NCI-H1048 (cell line): Measurements from ENCODE around the gene NPTX1.
A peak's percentile ranks its signal among the peaks of the same experiment; 100 is the strongest.

Experiments used
- DNase-seq: peaks from one replicate; lab custom pipeline; 2025; lab: John Stamatoyannopoulos, UW

NPTX1 gene

DNA sequence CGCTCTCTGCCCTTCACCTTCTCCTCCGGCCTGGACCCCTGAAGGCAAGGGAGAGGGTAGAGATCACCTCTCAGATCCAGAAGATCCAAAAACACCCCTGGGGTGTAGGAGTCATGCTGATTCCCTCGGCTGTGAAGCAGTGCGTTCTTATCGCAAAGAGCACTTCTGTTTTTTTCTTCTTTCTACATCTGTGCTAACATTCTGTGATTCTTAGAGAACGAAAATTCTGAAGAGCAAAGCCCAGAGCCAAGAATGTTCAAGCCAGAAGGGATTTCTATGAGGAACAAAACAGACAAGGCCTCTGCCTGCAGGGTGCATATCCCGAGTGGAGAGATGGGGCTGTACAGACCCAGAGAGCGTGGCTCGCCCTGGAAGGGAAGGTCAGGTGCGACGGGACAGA, 17.2 kb downstream of the NPTX1 start:
- no peak for DNase-seq

DNA sequence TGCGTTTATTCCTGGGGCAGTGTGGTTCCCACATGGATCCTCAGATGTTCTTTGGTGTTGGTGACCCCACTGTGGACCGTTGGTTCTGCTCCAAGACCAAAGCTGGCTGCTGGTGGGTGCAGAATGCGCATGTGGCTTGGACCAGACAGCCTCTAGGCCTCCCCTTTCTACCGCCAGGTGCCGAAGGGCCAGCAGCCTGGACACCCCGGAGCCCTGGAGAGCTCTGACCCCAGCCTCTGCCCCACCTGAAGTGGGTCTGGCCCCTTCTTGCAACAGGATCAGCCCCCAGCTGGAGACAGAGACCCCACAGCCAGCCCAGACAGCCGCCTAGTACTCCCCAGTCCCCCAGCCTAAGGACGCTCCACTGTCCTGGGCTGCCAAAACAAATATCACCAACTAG, 18.4 kb downstream of the NPTX1 start:
- no peak for DNase-seq

DNA sequence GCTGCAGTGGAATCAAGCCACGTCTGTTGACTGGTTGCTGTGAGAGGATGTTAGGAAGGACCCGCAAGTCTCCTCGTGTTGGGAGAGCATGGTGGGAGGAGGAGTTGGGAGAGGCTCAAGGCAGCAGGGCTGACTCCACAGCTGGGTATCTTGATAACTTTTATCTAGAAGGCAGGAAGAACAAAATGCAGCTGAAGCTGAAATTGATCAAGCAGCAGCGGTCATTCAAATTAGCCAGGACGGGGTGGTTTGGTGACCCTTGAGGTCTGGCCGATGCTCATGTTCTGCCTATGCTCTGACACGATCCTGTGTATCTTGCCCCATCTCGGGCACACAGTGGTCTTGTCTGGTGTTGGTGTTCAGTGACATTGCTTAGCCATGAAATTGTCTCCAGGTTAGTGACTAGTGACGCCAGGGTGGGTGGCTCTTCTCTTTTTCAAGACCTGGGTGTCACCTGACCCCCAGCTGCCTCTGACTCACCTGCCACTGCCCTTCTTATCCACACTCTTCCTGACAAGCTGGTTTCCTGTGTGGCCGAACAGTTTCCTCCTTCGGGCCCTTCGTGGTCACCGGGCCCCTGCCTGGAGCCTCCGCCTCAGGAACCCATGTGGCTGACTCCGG, 19.1 kb downstream of the NPTX1 start:
- no peak for DNase-seq

DNA sequence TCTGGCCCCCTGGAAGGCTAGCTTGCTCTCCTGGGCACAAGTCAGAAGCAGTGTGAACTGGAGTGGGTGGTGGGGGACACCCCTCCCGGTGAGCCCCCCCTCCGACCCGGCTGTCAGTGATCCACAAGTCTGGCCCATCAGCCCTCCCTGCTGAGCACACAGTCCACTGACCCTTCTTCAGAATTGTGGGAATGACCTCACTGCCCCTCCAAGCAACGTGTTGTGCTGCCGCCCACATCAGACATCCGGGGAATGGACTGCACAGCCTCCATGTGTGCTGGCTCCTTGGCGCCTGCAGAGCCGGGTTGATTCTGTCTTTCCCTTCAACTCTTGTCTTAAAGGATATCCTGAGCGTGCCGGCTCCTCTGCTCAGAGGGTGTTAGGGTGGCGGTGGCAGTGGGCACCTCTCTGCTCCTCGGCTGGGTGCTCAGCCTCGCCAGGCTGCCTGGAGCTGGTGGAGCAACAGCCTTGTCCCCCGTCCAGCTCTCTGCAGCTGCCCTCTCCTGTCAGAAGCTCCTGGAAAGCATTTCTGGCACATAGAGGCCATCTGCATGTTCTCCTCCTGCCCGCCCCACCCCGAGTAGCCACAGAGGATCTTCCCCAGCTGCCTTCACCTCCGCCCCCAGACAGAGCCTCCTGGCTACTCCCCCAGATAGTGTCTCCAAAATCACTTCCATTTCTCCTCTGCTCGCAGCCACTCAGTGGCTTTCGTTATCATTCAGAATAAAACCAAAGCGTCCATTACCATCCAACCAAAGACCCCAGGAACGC, 19.8 kb downstream of the NPTX1 start:
- DNase-seq: no peak

DNA sequence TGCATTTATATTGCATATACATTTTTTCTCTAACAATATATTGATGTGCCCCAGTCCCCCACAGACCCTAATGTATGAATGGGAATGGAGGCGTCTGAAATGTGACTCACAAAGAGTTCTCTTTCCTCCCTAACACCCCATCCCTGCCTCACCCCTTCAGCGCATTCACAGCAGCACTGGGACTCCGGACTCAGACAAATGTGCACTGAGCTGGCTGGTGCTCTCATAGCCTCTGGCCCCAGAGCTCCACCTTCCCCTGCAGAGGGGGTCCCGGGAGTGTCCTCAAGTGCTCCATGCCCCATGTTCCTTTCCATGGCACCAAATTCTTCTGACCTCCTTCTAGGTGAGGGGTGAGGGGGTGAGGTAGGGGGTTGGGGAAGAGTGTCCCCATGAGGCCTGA, 20.6 kb downstream of the NPTX1 start:
- no peak for DNase-seq

DNA sequence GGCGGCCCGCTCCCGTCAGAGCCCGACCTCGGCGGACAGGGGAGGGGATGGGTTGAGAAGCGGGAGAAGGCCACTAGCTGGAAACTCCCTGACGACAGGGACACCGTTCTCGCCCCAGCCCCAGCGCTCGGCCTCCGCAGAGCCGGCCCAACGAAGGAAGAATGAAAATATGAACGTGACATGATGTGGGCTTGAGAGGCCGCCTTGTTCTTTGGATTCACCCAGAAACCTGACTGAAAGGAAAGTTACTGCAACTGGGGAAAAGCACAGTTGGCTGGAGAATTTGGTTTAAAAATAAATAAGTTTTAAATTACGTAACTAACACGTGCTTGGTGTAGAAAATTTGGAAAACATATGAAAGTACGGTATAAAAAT, 21.1 kb downstream of the NPTX1 start:
- DNase-seq: no peak

DNA sequence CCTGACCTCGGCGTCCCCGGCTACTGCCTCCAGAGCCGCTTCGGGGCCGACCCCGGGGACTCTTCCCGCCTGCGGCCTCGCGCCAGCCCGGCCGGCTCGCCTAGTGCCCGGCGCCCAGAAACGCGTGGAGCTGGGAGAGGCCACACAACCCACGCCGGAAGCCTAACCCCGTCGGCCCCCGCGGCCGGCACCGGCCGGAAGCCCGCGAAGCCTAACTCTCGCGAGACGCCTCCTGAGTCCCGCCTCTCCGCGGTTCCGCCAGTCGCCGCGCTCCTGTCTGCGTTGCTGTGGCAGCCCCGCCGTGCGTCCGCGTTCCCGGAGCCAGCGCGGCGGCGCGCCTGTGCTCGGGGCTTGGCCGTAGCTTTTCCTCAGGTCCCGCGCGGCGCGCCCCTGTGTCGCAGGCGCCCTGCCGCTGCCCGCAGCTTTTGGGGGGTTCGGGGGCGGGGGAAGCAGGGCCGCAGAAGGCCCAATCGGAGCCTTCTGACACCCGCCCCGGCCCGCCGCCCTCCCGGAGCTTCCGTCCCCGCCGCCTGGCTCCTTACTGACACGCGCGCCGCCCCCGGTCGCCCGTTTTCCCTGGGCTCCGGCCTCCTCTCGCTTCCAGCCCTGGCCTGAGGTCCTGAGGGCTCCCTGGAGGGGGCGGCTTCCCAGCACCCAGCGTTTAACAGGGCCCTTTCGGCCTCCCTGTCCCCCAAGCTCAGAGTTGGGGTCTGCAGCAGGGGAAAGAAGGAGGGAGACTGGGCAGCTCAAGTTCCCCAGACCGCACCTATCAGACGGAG, 21.7 kb downstream of the NPTX1 start:
- DNase-seq: peak; percentile 89

DNA sequence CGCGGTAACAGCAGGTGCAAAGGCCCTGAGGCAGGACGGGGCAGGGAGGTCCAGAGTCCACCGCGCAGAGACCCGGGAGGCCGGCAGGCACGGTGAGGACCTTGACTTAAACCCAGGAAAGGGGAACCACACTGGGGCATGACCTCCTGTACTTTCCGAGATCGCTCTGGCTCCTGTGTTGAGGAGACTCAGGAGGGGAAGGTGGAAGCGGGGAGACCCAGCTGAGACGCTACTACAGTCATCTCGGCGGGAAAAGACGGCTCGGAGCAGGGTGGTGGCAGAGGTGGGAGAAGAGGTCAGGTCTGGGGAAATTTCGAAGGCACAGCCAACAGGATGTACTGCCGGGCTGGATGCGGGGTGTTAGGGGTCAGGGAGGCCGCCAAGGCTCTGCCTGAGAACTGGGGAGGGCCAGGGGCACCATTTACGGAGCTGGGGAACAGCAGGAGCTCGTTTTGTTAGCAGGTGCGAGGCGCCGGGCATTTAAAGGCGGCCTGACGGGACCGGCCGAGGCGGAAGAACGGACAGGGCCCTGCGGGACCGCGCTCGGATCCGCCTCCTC, 22.3 kb downstream of the NPTX1 start:
- no peak for DNase-seq

DNA sequence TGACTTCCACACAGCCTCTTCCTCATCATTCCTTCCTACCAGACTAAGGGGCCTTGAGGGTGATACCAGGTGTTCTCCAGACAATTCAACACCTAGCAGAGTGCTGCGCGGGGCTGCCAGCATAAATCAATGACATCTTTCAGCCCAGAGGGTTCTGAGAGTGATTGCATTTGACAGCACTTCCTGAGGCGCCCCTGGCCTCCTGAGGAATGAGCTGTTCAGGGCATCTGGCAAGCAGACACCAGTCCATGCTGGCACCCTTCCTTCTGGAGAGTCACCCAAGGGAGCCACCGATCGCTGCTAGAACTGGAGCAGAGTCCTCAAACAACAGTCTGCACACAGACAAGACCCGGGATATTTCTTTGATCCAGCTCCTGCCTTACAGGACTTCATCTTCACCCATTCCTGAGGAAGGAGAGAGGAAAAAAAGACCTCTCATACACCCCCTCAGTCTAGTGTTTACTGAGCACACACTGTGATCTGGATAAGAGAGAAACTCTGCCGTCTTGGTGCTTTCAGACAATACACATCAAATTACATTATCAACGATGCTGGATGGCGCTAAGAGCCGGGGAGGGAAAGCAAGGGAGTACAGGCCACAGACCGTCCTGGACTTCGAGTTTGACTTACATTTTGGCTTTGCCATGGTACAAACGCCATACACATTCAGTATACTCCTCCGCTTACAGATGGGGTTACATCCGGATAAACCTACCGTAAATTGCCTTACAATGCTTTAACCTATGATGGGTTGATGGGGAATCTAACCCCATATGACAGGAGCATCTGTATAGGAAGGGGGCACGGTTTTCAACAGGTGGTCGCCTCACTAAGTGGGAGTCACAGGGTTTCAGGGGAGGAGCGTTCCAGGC, 23.0 kb downstream of the NPTX1 start:
- DNase-seq: no peak

DNA sequence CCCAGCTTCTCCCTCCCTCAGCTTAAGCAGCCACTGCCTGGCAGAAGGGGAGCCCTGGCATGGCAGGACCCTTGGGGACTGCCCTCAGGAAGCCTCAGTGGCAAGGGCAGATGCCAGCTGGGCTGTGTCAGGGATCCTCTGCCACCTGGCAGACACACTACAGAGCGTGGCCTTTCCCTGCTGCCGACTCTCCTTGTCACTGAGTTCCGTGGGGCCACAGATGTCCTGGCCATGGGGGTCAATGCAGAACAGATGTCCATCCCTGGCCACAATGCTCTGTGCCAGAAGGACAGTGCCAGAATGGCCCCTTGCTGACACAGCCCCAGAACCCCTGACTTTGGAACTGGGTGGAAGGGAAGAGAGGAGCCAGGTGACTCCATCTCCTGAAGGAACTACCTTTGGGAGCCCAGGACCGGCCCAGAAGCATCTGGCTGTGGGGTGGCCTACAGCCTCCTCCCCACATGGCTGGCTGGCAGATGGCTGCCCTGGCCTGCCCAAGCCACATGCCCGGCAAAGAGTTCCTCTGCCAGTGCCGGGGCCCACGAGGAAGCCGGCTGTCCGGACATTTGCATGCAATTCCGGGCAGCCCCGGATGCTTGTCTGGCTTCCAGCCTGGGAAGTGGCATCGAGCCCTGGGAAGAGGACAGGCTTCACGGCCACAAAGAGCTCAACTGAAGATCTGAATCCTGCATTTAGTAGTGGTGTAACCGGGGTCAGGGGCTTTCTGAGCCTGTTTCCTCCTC, 24.1 kb downstream of the NPTX1 start:
- no peak for DNase-seq

DNA sequence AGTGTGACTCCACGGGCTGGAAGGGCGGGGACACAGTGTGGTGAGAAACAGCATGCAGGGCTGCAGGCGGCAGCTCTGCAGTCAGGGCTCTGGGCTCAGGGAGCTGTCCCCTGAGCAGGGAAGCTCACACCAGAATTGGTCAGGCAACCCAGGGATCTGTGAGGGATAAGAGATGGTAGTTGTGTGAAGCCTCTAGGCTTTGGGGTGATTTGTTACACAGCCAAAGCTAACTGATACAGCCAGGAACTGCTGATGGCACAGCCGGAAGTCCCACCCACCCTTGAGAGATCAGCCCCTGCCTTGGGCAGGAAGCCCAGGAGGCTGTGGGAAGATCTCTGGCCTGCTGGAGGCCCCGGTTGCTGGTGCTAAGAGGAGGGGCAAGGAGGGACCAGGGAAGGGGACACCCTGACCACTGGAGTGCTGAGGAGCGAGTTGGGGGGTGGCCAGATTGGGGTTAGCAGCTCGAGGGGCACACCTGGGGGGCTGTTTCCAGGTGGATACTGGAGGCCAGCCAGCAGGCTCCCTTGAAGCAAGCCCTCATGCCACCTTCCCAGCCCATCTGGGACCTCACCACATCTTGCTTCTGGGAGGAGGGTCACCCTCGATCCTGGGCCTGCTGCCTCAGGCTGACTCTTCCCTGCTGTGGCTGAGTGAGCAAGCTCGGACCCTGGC, 25.2 kb downstream of the NPTX1 start:
- DNase-seq: no peak

DNA sequence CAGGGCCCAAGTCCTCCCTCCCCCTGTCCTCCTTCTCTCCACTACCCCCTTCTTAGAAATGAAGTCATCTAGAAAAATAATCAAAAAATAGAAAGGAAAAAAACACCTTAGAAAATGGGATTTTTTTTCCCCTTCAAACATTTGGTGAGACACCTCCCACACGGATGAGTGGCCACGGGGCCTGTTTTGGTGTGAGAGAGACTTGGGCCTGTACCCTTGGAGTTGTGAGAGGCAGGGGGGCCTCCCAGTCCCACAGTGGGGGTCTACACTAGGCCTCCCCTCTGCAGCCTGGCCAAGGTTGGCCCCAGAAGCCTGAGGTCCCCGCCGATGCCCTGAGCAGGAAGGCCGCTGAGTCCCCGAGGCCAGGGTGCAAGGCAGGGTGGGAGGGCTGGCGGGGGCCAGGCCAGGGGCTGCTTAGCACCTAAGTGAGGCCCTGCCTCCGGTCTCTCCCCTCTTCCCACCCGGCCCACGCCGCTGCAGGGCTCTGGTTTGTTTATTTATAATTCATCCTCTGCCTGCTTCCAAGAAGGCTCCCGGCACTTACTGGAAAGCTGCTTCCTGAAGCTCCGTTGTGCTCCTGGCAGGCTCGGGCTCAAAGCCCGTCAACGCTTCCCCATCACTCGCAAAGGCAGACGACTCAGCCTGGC, 26.4 kb downstream of the NPTX1 start:
- DNase-seq: no peak

DNA sequence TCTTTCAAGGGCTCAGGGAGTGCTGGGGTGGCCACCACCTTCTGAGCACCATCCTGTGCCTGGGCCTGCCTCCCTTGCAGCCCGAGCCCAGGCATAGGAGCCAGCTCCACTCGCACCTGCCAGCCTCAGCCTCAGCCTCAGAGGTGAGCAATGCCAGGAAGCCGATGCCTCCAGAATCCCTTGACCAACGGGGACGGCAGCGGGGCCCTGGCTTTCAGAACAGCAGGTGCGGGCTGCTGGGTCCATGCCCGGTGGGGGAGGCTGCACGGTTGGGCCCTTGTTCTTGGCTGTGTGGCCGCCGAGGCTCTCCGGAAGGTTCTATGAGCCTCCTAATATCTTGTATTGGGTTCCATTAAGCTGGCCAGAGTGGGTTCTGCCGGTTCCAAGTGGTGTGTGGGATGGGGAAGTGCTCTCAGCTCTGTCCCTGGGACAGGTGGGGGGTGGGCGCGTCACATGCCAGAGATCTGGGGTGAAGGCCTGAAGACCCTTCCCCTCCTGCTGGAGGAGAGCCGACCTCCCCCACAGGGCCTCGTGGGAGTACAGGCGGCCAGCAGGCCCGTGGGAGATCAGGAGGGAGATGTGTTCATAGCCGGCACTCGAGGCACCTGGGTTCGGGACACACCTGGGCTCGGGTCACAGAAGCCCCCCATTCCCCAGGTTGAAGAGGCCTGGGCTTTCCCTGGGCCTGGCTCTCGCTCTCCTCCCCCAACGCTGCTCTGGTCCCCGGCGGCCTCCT, 27.0 kb downstream of the NPTX1 start:
- no peak for DNase-seq

DNA sequence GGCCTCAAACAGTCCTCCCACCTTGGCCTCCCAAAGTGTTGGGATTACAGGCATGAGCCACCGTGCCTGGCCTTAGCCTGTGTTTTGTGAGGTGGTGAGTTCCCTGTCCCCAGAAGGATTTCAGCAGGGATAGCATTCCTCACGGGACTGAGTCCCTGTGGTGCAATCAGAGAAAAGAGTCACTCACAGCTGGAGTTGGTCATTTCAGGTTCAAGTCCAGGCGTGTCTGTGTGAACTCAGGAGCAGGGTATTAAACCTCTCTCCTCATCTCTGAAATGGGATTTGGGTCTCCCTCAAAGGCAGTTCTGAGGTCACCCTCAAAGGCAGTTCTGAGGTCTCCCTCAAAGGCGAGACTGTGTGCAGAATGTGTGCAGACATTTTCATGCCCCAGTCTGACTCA, 28.6 kb downstream of the NPTX1 start:
- DNase-seq: no peak

DNA sequence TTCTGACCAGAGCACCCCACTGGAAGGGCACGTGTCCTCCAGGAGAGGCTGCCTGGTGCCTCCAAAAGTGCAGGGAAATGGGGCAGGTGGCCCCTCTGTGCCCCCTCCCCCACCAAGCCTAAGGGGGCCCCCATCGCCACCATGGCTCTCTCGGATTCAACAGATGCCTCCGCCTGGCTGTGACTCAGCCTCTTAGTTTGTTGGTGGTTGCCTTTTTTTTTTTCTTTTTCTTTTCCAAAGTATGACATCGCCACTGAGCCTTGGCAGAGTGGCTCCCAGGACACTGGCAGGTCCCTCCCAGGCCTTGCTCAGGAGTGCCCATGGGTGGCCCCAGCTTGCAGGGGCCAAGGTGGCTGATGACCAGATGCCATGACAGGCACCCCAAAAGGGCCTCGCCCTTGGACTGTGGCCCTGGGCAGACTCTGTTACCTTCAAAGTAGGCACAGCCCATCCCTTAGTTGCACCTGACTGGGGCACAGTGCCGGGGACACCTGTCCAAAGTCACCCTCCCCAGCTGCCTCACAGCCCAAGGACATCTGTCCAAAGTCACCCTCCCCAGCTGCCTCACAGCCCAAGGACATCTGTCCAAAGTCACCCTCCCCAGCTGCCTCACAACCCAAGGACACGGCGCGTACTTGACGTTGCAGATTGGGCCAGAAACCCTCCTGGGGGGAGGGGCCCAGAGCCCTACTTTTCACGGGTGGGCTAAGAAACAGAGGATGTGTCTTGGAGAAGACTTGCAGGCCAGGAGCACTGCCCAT, 29.6 kb downstream of the NPTX1 start:
- no peak for DNase-seq

DNA sequence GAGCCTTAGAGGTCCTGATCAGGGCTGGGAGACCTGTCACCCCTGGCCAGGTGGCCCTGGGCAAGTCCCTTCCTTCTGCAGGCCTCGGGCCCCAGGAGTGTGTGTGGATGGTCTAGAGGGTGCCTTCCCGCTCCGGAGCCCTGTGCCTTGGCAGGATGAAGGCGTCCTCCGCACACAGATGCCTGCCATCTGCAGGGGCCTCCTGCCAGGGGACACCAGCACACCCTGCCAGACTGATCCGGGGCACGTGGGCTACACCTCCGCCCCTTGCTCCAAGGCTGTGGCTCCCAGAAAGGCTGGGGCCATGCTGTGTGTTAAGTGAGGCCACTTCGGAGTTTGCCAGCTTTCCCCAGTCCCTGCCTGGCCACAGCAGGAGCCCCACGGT, 30.7 kb downstream of the NPTX1 start:
- no peak for DNase-seq

DNA sequence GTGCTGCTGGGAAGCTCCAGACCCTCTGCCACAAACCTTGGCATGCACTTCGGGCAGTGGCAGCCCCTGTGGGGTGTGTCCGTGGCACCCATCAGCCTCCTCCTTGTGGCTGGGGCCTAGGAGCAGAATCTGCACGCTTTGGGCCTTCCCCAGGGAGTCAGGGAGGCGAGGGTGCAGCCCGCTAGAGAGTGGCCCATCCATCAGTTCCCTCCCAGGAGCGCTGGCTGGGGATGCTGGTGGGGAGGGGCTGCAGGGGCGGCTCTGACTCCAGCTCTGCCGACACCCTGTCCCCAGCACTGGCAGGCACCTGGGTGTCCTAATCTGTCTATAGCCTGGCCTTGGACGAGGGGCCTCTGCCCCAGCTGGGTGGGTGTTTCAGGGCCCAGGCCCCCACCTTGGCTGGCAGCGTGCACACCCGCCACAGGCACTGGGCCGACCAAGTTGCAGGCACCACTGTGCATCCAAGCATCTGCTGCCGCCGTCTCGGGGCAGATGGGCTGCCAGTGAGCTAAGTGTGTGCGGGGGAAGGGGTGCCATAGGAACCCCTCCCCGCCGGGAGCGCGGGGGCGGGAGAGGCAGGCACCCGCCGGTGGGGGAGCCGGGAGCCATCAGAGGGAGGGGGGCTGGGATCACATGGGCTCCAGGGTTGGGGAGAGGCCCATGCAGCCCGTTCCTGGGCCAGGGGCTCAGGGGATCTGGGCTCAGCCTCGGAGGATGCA, 31.2 kb downstream of the NPTX1 start:
- DNase-seq: no peak

DNA sequence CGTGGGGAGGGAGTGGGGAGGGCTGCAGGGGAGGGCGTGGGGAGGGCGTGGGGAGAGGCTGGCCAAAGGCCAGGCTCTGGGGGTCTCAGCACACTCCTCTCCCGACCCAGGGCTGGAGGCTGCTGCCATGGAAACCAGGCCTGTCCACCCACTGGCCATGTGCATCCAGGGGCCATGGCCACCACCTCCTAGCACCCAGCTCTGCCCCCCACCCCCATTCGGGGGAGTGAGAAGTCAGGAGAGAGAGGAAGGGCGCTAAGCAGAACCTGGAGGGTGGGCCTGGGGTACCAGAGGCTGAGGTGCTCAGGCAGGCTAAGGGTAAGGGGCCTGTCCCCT, 31.8 kb downstream of the NPTX1 start:
- DNase-seq: no peak
